AG08395 (cell line): Measurements from ENCODE around the gene GRIK5.

Experiments
- DNase-seq: peaks from one replicate; pipeline ENCODE4 v3.0.0; 2012; ENCODE audit warnings: mixed read lengths, low spot score

Gene GRIK5

DNA sequence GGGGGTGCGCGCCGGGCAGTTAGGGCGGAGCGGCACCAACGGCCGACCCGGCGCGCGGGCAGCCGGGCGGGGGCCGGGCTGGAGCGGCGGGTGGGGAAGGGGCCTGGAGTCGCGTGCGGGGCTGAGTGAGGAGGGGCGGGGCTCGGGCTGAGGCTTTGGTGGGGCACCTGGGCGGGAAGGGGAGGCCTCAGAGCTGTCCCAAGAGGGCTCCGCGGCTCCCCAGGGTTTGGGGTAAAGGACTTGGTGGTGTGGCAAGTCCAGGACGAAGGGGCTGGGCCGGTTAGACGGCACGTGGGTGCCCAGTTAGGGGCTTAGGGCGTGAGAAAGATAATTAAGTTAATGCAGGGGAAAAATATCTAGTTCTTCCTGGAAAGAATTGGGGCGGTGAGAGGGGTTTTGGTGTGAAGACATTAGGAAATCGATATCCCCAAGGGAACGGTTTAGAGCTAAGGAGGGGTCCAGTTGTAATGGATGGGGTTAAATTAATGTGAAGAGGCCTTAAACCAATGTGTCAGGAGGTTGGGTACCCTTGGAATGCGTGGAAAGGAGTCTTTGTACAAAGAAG lies 6.5 kb upstream of the GRIK5 start:
- no peak for DNase-seq

DNA sequence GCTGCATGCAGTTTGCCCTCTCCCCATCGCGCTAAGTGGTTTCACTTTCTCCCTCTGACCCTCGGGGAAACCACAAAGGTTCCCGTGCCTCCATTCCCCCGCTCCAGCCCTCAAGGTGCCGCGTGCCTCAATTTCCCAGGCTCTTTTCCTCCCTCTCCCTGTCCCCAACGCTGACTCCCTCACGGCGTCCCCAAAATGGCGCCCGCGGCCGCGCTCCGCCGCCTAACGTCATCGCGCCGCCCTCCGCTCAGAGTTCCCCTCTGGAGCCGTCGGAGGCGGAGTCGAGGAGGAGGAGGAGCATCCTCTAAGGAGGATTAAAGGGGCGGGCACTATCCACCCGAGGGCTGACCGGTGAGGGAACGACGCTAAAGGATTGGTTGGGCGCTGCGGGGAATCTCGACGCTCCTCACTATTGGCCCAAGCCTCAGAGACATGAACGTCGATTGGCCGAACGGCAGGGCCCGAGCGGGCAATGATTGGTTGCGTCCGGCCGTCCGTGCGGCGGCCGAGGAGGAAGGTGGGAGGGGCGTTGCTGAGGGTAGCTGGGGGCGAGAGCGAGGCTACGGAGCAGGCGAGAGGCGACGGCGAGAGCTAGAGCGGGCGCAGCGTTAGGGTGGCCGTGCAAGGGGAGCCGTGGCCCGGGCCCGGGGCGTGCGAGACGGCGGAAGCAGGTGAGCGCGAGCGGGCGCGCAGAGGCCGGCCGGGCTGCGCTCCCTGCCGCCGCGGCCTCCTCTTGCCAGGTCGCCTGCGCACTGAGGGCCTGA lies 5.8 kb upstream of the GRIK5 start, which contains the start of gene ZNF574:
ZNF574 (plus strand) TSS at position 551 of the 764 bp plus-strand sequence. CDS start 2,441 bp downstream, outside the sequence.
- DNase-seq: peak; percentile 99

DNA sequence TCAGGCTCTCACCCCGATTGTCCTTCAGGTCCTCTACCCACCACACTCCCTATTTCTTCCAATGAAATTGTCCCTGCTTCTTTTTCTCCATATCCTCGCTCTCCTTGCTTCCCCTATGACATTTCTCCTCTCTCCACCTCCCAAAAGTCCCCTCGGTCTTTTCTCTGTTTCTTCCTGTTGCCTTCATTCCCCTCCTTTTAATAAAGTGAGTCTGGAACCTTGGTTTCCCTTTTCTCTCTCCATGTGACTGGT lies 5.3 kb upstream of the GRIK5 start:
- peak; percentile 27 for DNase-seq

DNA sequence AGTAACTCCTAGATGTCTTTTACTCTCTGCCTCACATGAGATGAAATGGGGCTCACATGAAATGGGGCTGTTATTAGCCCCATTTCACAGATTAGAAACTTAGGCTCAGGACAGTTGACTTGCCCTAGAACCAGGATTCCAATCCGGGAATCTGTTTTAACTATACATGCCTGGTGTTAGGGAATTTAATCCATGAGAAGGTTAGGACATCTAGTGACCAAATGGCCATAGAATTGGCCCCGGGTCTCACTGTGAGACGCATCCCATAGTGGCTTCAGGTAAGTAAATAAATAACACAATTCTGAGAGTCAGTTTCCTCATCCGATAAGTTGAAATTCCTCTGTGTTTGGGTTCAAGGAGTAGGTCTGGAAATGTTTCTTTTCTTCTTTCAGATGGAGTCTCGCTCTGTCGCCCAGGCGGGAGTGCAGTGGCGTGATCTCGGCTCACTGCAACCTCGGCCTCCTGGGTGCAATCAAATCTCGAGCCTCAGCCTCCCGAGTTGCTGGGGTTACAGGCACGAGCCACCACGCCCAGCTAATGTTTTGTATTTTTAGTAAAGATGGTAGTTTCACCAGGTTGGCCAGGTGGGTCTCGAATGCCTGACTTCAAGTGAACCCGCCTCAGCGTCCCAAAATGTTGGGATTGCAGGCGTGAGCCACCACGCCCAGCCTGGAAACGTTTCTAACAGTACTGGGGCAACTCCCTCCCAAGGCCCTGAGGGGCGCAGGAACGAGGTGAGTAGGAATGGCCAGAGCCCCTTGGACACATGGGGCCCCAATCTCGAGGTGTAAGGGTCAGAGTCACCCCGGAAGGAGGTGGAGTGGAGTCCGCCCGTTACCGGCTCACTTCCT lies 4.7 kb upstream of the GRIK5 start:
- DNase-seq: no peak

DNA sequence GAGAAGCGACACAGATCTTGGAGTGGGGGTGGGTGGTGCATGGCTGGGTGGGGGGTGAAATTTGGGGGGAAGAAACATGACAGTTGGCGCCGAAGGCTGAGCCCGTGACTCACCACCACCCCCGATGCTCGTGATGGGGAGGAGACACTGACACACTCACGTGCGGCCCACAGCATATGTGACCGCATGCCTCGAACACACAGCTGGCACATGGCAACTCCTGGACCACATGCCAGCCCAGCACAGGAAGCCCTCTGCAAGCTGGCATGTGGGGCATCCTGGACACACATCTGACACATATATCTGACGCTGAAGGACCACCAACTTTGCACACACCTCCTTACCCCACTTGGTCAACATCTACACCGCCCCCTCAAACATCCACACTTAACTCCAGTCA lies 1.2 kb upstream of the GRIK5 start:
- DNase-seq: no peak

DNA sequence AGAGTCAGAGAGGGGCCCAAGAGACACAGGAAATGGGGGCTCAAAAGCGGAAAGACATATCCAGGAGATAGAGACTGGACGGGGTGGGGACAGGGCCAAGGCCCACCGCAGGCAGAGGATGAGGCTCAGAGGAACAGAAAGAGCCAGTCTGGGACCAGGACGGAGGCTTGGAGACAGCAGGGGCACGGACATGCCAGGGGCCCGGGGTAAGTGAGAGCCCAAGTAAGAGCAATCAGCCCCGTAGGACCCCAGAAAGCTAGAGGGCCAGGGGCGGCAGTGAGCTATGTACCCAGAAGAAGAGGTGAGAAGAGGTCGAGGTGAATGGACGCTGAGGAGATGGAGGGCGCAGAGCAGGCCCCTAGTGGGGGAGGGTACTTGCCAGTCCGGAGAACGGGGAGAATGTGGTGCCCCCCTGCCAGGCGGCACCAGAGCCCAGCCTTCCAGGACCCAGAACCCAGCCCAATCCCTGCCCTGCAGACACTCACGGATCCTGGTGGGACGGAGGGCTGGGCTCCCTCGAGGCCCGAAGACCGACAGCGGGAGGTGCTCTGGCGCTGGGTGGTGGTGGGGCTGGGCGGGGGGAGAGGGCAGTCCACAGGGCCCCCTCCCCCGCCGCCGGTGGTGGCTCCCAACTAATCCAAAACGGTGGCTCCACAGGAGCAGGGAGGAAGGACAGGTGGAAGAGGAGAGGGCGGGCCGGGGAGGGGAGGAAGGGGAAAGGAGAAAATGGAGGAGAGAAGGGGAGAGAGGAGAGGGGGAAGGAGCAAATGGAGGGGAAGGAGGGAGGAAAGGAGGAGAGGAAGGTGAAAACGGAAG lies 1.0 kb downstream of the GRIK5 start:
- DNase-seq: no peak

DNA sequence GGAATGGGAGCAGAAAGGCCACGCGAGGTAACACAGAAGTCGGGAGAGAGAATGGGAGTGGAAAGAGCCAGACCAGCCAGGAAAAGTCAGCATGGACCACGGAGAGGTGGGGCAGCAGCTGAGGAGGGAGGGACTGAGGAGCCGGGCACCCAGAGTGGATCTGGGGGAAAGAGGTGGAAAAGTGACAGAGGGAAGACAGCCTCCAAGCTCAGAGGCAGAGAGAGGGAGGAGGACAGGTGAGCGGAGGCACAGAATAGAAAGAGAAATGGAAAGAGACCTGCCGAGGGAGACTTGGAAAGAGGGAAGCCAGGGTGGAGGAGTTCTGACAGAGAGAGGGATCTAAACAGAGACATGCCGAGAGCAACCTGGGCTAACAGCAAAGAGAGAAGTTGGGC lies 1.6 kb downstream of the GRIK5 start:
- DNase-seq: no peak

DNA sequence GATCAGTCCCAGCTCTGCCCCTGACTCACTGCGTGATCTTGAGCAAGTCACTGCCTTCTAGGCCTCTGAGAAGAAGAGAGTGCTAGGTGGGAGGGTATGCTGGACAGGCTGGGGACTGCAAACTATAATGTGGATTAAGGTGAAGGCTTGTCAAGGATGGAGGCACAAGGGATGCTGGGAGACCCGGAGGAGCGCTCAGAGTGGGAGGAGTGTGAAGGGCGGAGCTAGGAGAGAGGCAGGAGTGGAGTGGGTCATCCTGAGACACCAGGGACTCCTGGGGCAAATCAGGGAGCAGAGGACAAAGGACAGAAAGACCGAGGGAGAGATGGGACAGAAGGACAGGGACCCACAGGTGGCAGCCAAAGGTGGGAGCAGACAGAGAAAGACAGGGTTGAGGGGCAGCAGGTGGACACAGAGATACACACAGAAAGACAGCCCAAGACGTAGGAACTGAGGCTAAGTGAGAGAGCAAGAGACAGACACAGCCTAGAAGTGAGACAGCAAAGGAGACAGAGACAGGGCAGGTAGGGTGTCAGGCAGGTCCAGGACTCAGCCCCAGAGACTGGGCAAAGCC lies 2.6 kb downstream of the GRIK5 start:
- DNase-seq: no peak

DNA sequence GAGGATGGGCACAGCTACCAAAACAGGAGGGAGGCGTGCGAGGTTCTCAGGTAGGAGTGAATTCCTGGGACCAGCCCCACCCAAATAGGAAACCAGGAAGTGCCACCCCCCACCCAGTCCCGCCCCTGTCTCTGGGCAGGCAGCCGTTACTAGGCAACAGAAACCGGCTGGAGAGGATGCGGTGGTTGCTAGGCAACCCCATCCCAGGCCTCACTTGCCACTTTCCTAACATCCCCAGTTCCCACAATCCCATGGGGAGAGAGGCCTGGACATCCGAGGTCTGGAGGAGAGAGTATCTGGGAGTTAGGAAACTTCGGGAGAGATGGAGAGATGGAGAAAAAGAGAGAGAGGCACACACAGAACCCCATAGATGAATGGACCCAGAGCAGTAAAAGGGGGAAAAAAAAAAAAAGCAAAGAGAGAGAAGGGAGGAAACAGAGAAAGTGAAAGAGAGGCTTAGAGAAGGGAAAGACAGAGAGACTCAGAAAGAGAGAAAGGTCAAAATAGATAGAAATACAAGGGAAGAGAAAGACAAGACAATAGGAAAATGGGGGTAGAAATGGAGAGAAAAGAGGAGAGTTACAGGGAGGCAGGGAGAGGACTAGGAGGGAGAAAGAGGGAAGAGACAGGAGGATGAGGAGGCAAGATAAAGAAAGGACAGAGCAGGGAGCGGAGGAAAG lies 3.8 kb downstream of the GRIK5 start:
- peak; percentile 37 for DNase-seq

DNA sequence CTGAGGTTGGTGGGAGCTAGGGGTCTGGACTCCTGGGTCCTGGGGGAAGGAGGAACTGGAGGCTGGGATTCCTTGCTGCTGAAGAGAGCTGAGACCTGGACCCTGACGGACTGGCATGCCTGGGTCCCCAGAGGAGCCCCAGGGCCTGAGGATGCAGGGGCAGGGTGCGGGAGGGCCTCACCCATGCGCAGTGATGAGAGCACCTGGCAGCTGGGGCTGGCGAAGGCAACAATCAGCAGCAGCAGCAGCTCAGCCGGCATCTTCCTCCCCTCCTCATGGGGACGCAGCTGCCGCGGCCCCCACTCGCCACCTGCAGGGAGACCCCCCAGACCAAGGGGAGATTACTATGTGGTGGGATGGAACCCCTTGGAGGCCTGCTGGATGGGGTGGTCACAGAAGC lies 4.5 kb downstream of the GRIK5 start:
- DNase-seq: no peak

DNA sequence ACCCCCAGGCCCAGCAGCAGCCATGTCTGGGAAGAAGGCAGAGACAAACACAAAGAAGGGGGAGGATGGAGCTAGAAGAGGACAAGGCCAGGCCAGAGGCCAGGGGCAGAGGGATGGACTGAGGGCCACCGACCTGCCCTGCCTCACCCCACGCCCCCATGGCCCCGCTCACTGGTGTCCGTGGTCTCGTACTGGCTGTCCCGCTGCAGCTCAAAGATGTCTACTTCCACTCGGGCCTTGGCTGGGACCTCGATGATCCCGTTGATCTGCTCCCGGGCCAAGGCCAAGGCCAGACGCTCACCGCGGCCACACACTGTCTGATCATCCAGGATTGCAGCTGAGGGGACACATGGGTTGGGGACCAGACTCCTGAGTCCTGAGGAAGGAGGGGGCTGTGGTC lies 5.0 kb downstream of the GRIK5 start:
- no peak for DNase-seq

DNA sequence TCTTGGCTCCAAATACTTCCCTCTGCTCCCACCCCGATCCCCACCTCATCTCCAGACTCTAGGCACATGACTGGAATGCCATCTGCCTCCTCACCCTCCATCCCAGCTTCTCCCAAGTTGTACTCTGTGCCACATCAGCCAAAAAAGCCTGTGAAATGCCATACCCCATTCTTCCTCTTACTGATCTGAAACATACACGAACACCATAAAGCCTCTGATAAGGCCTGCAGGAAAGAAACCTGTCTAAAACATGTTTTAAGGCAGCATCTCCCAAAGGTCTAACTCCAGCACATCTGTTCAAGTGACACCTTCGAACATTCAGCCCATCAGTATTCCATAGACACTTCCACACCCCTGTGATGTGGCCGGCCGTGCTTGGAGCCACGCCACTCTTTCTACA lies 5.6 kb downstream of the GRIK5 start:
- no peak for DNase-seq

DNA sequence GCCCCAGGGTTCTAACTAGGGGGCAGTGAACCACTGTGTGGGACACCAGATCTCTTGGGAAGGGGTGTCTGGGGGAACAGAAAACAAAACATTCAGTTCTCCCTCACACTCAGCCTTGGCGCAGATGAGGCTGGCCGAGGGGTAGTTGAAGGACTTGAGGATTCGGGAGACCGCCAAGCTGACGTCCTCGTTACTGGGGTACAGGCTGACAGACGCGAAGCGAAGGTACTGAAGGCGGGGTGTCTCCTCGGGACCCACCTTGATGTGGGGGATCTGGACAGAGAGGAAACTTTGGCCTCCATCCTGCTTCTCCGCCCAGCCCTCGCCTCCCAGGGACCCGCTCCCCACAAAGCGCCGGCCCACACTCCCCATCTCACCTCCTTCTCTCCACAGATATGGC lies 7.6 kb downstream of the GRIK5 start:
- DNase-seq: no peak

DNA sequence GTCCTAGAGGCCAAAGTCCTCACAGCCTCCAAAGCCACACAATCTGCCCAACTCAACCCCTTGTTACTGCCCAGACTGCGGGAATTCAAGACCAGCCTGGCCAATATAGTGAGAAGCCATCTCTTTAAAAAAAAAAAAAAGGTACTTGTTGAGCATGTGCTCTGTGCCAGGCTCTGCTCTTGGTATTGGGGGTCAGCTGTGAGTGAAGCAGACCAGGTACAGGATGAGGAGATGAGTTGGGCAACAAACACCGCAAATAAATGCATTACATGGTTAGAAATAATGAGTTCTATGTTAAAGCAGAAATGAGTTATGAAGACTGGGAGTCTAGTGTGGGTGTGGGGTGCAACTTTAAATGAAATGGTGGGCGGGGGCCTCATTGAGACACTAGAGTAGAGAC lies 9.9 kb downstream of the GRIK5 start:
- no peak for DNase-seq

DNA sequence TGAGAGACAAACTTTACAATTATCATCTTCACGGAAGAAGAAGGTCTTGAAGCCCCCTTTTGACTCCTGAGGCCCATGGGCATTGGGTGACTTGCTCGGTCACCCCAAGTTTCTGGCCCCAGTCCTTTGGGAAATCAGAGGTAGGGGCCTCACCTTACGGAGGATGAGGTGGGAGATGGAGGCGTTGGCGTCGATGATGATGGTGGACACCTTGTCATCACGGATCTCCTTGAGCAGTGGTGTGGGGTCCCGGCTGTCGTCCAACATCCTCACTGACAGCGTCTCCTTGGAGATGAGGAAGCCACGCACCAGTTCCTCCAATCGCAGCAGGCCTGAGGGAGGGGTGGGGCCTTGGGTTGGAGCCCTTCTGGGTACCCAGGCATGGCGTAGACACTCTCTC lies 10.8 kb downstream of the GRIK5 start:
- no peak for DNase-seq

DNA sequence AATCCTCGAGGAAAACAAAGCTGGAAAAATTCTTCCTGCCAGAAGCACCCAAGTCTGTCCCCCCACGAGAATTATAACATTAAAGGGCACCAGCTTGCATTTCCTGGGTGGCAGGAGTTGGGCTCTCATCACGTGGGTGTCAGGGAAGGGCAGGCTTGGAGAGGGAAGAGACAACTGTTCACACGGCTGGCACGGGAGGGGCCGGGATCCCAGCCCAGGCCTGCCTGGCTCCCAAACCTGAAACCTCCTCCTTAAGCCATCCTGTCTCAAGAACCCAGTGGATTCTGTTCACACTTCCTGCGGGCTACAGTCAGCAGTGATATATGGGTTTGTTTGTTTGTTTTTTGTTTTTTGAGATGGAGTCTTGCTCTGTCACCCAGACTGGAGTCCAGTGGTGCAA lies 12.2 kb downstream of the GRIK5 start:
- DNase-seq: no peak

DNA sequence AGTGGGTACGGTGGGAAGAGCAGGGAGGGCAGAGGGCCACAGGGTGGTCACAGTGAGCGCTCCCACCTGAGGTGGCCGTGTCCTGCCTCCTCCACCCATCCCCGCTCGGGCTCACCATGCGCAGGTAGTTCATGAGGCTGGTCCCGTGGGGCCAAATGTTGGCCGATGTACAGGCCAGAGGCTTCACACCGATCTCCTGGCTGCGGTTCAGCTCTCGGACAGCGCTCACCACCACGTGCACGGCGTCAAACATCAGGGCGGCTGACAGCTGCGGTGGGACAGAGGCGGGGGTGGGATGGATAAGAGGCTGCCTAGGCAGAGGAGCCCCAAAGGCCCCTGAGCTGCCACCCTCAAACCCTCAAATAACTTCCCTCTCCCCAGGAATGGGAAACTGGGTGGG lies 15.8 kb downstream of the GRIK5 start:
- no peak for DNase-seq

DNA sequence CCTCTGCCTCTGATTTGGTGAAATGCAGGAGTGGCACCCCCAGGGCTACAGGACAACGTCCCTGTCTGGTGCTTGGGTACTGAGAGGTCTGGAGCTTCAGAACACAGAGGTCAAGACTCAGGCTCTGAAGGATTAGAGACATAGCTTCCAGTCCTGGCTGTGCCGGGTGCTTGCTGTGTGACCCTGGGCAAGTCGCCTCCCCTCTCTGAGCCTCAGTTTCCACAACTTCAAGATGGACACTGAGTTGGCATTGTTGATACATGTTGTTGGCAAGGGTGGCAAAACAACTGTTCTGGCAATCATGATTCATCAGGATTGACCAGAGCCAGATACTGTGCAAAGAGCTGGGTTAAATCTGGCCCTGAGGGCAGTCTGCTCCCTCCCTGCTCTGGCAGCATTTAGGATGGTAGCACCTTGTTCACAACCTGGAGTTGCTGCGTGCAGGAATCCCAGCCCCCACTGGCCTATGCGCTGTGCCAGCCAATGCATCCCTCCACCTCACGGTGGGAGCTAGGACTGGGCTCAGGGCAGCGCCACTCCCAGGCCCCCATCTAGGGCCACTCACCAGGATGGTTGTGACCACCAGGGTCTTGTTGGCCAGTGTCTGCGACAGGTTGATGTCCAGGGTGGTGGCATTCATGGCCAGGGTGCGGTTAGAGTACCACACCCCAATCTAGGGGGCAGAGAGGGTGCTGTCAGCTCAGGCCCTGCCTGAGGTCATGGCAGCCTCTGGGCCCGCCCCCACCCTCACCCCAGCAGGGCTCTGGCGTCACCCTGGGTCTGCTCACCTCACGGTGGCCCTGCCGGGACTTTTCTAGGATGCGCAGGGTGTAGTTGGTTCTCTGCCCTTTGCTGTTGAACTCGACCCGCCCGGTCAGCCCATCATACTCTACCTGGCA lies 16.7 kb downstream of the GRIK5 start:
- DNase-seq: no peak

DNA sequence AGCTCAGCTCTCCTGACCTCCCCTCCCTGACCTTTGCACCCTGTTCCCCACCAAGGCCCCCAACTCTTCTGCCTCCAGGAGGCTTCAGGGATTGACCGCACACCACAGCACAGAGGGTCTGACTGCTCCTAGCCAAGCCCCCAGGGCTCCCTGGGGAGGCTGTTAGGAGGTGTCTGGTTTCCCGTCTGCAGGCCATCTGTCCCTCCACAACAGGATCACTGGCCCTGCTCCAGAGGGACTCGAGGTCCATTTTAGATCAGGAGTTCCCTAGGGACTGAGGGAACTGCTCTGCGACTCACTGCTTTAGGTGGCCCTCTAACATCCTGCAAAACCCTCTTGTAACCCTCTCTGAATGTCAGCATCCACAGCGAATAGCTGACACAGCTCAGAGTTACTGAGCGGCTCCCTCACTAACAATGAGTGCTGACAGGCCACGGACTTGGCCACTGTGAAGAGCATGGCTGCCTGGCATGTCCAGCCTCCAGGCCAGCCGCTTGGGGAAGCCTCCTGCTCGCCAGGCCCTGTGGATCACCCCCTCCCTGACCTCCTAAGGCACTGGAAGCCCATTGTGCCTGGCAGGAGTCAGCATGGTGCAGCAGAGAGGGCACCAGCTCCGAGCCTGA lies 17.7 kb downstream of the GRIK5 start:
- no peak for DNase-seq
